HG02938 (cell line): Measurements from ENCODE around the gene HTRA2.

Experiments used
- ATAC-seq: cut with Tn5 transposase; IDR thresholded peaks from one replicate; pipeline ENCODE4 v1.9.1; 2021; ENCODE audit warnings: mild to moderate bottlenecking, moderate library complexity; ENCODE audit not compliant: unreplicated experiment

Gene HTRA2

GRCh38 chr2:74514368-74515270, 15.1 kb upstream of the HTRA2 start, which contains the start of gene TLX2:
TLX2 (plus strand) TSS chr2:74514450; CDS start chr2:74514807, 357 bp downstream.
- ATAC-seq, result no peak

DNA sequence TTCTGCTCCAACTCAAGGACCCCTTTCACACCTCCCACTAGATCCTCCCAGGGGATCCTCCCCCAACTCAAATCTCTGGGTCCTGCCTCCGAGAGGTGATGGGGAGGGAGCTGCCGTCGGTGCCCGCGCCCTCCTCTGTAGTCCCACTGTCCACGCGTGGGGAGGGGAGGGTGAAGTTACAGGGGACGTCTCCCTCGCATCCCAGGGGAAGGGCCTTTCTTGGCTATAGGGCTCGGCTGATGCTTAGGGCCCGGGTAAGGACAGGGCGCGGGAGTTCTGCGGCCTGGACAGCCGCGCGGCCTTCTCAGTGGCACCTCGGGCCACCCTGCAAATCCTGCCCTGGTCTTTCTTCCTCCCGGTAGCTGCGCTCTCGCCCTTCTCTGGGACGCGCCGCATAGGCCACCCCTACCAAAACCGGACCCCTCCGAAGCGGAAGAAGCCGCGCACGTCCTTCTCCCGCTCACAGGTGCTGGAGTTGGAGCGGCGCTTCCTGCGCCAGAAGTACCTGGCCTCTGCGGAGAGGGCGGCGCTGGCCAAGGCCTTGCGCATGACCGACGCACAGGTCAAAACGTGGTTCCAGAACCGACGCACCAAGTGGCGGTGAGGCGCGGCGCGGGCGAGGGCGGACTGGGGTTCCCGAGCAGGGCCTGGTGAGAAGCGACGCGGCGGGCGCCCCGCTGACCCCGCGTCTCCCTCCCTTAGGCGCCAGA, 14.3 kb upstream of the HTRA2 start:
- ATAC-seq, result no peak

DNA sequence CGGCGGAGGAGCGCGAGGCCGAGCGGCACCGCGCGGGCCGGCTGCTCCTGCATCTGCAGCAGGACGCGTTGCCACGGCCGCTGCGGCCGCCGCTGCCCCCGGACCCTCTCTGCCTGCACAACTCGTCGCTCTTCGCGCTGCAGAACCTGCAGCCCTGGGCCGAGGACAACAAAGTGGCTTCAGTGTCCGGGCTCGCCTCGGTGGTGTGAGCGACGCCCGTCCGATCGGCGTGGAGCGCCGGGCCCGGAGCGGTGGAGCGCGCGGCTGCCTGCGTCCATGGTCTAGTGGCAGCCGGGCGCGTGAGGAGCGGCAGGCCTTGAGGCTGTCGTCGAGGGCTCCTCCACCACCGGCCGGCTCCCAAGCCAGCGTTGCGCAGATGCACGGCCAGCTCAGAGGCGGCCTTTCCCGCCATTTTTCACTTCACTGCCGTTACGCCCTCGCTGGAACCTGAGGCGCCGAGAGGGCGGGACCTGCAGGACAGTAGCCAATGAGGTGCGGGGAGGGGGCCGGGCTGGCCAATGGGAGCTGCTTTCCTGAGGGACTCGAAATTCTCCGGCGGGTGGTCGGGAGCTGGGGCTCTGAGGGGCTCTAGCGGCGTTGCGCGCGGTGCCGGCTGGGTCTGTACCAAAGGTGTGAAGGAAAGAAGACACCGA, 13.6 kb upstream of the HTRA2 start:
- ATAC-seq, result no peak

DNA sequence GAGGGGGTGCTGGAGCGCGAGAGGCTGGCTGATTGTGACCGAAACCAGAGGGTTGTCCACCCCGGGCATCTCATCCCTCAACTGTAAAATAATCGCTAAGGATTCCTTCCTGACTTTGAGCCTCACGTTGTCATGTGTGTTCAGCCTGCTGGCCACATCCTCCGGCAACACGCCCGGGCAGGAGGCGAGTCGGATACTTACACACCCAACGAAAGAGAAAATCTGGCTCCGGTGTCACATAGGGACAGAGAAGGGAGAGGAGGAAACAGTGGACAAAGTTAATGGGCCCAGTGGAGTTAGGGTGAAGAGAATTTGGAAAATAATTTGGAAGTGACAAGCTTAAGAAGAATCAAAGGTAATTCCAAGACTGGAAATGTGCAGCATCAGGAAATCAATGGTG, 13.1 kb upstream of the HTRA2 start:
- no peak for ATAC-seq

DNA sequence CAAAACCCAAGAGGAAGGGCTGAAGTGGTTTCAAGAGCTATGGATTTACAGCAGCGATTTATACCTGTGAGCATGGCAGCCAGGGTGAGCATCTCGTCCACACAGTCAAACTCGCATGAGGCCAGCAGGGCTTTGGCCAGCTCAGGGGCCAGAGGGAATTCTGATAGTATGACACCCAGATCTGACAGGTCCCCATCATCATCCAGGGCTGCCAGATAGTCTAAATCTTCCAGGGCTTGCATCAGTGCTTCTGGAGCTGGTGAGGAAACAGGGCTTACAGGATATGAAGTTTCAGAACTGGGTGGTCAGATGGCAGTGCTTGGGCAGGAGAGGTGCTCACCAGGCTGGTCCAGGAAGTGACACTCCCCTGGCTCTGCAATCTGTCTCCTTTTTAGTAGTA, 7.2 kb upstream of the HTRA2 start:
- ATAC-seq, result no peak

- no peak for ATAC-seq
These were observed 5.7 kb upstream of the HTRA2 start for GRCh38 chr2:74524005-74524404.

GRCh38 chr2:74524955-74525716, 4.6 kb upstream of the HTRA2 start:
- ATAC-seq, result no peak

- ATAC-seq, result no peak
These were observed 3.8 kb upstream of the HTRA2 start, which contains the start of gene DQX1 for GRCh38 chr2:74525717-74526648. DQX1 (minus strand) TSS chr2:74526231; CDS start chr2:74525729, 502 bp downstream.

DNA sequence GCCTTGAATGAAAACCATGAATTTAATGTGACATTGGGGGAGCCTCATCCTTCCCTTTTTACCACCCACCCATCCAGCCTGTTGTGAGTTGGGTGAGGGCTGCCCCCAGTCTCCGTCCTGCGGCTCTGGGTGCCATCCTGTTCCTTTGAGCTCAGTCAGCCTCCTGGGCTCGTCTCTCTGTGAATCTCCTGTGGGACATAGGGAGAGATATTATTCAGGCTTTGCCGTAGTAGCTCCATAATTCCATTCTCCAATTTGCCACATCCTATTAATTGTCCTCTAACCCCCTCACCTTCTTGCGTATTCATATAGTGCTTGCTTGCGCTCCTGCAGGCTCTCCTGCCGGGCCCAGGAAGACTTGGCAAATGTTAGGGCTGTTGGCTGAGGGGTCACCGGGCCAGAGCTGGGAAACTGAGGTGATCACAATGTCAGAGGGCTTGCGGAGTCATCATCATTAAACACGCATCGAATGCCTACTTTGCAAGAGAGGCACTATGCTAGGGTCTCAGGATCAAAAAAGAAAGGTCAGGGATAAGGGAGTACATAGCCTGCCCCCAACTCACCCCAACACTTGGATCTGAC, 3.0 kb upstream of the HTRA2 start:
- no peak for ATAC-seq

- ATAC-seq, result no peak
These were observed 2.0 kb upstream of the HTRA2 start for GRCh38 chr2:74527741-74528140.

DNA sequence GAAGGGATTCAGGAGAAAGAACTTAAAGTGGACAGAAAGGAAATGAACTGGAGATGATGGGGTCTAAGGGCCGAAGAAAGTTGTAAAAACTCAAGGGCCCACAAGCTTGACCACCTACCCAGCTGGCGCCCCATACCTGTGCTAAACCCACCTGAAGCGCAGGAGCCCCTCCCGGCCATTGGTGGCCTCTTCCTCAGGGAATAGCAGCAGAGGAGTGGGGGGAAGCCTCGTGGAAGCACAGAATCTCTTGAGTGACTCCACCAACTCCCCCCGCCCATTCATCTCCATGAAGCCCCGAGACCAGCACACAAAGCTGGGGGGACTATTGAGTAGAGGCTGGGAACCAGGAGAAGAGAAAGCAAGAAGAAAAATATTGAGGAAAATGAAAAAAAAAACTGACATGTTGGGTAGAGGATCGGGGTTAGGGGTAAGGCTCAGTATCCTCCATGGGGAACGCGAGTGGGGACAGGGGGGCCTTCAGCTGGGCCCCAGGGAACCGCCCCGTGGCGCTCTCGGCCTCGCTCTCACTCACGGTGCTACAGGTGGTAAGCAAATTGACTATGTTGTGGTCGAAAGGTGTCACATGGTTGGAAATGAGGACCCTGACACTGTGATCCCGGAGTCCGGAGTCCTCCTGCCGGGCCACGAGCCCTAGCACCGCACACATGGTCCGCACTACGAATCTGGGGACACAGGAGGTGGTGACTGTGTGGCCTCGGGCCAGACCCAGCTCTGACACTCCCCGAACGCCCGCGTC, 955 bp upstream of the HTRA2 start:
- ATAC-seq, result peak; percentile 3

DNA sequence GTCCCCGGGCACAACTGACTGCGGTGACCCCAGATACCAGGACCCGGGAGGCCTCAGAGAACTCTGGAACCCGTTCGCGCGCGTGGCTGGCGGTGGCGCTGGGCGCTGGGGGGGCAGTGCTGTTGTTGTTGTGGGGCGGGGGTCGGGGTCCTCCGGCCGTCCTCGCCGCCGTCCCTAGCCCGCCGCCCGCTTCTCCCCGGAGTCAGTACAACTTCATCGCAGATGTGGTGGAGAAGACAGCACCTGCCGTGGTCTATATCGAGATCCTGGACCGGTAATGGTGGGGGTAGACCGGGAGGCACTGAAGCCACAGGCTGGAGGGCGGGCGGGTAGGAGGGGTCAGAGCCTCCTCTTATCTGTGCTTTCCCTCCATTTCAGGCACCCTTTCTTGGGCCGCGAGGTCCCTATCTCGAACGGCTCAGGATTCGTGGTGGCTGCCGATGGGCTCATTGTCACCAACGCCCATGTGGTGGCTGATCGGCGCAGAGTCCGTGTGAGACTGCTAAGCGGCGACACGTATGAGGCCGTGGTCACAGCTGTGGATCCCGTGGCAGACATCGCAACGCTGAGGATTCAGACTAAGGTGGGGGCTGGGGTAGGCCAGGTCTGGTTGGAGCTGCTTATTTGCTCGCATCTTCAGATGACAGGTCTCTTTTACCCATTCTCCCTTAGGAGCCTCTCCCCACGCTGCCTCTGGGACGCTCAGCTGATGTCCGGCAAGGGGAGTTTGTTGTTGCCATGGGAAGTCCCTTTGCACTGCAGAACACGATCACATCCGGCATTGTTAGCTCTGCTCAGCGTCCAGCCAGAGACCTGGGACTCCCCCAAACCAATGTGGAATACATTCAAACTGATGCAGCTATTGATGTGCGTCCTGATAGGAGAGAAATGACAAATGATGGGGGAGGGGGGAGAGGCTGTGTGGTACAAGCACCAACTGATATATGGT, 780 bp downstream of the HTRA2 start:
- peak; percentile 35 for ATAC-seq

GRCh38 chr2:74531666-74532065, 1.9 kb downstream of the HTRA2 start:
- ATAC-seq, result no peak

DNA sequence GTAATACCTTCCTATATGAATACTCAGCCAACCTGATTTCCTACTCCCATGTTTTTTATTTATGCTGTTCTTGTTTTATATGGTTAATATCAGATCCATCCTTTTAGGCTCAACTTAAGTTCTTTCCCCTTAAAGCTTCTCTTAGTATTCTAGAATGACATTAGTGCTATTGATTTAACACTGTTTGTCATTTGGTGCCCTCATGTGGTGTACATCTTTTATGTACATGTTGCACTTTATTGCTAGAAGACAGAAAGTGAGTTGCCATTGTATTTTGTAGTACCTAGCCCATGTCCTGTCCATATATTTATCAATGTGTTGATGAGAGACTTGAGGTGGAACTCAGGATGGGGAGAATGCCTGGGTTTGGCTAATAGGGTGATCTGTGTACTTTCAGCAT, 2.5 kb downstream of the HTRA2 start:
- no peak for ATAC-seq

- no peak for ATAC-seq
These were observed 3.7 kb downstream of the HTRA2 start for GRCh38 chr2:74533464-74533863.

DNA sequence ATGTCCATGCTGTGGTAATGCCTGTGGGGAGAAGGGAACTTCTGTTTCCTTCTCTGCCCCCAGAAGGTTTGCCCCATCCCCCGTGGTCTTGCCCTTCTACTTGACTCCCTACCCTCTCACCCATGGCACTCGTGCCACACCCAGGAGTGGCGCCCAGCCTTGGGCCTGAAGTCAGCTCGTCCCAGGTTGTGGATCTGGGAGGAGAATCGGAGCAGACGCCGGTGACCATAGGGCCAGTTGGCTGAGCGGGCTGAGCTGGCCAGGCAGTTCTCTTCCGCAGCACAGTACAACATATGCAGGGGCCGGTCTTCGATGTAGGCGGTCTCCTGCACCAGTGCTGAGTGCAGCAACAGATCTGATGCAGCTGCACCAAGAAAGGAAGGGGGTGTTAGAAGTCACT, 4.7 kb downstream of the HTRA2 start:
- ATAC-seq, result no peak

- no peak for ATAC-seq
These were observed 5.8 kb downstream of the HTRA2 start for GRCh38 chr2:74535440-74535965.
